ENCODE results near the gene FHL5. TPM values are rescaled to one million over a fixed set of nuclear protein-coding genes. Genes with fewer than 3 reads are reported as not detected.

Gene FHL5
- total RNA-seq, 1 donor from 2014 or later, result not detected

- no peak for DNase-seq (ENCODE audit: low read depth, low spot score)
- H3K27me3 Mint-ChIP-seq (ENCODE audit: low read depth), result no peaks in the 10 kb centered on the region
- no peak overlapping the region for H3K4me3 Mint-ChIP-seq
- H3K4me1 Mint-ChIP-seq, result no peaks in the 10 kb centered on the region
- no peak for TF ChIP-seq CTCF (conservative IDR thresholded peaks at IDR 0.05)
- H3K36me3 Mint-ChIP-seq (ENCODE audit: low read depth), result no peaks in the 10 kb centered on the region
- H3K9me3 Mint-ChIP-seq, result no peaks in the 10 kb centered on the region
- H3K27ac Mint-ChIP-seq (ENCODE audit: unreplicated experiment), result no peak overlapping the region
These were observed 48.5 kb downstream of the FHL5 start for GRCh38 chr6:96611342-96611991.

- Mint-ChIP-seq H3K4me3 (no peak overlapping the region), H3K27ac (ENCODE audit: unreplicated experiment) (no peak overlapping the region)
These were observed 50.5 kb downstream of the FHL5 start for GRCh38 chr6:96613291-96613999.

GRCh38 chr6:96620851-96621250 lies 57.9 kb downstream of the FHL5 start:
- DNase-seq (ENCODE audit: low read depth, low spot score), result no peak
- Mint-ChIP-seq H3K27ac (ENCODE audit: unreplicated experiment) (no peak overlapping the region), H3K27me3 (ENCODE audit: low read depth) (peaks cover 25% of the 10 kb centered on the region), H3K4me3 (no peak overlapping the region), H3K4me1 (no peaks in the 10 kb centered on the region), H3K9me3 (no peaks in the 10 kb centered on the region), H3K36me3 (ENCODE audit: low read depth) (no peaks in the 10 kb centered on the region)
- no peak for TF ChIP-seq CTCF (conservative IDR thresholded peaks at IDR 0.05)

More at GRCh38 chr6:96613291-96613999, 50.5 kb downstream of the FHL5 start:
- no peak for DNase-seq (ENCODE audit: low read depth, low spot score)
- H3K36me3 Mint-ChIP-seq (ENCODE audit: low read depth), result no peaks in the 10 kb centered on the region
- no peaks in the 10 kb centered on the region for H3K4me1 Mint-ChIP-seq
- TF ChIP-seq CTCF (conservative IDR thresholded peaks at IDR 0.05), result no peak
- no peaks in the 10 kb centered on the region for H3K9me3 Mint-ChIP-seq
- no peaks in the 10 kb centered on the region for H3K27me3 Mint-ChIP-seq (ENCODE audit: low read depth)

- Mint-ChIP-seq H3K4me3 (no peak overlapping the region), H3K4me1 (no peaks in the 10 kb centered on the region), H3K36me3 (ENCODE audit: low read depth) (no peaks in the 10 kb centered on the region), H3K27ac (ENCODE audit: unreplicated experiment) (no peak overlapping the region), H3K27me3 (ENCODE audit: low read depth) (peaks cover 25% of the 10 kb centered on the region), H3K9me3 (no peaks in the 10 kb centered on the region)
- DNase-seq (ENCODE audit: low read depth, low spot score), result no peak
- no peak for TF ChIP-seq CTCF (conservative IDR thresholded peaks at IDR 0.05)
These were observed 59.1 kb downstream of the FHL5 start for GRCh38 chr6:96621983-96622382.

- Mint-ChIP-seq H3K4me1 (no peaks in the 10 kb centered on the region), H3K27me3 (ENCODE audit: low read depth) (peaks cover 25% of the 10 kb centered on the region), H3K9me3 (no peaks in the 10 kb centered on the region), H3K4me3 (no peak overlapping the region), H3K27ac (ENCODE audit: unreplicated experiment) (no peak overlapping the region), H3K36me3 (ENCODE audit: low read depth) (no peaks in the 10 kb centered on the region)
- no peak for TF ChIP-seq CTCF (conservative IDR thresholded peaks at IDR 0.05)
- DNase-seq (ENCODE audit: low read depth, low spot score), result no peak
These were observed 62.0 kb downstream of the FHL5 start for GRCh38 chr6:96624957-96625356.

All from neural crest cell (in vitro differentiated cells).